Measurements from ENCODE around the gene PYGO2. TPM values are rescaled to one million over a fixed set of nuclear protein-coding genes. Genes with fewer than 3 reads are reported as not detected.

The PYGO2 gene
- total and polyA plus RNA-seq, 2 experiments from 2014 or later: 45.3 to 45.6 TPM

DNA sequence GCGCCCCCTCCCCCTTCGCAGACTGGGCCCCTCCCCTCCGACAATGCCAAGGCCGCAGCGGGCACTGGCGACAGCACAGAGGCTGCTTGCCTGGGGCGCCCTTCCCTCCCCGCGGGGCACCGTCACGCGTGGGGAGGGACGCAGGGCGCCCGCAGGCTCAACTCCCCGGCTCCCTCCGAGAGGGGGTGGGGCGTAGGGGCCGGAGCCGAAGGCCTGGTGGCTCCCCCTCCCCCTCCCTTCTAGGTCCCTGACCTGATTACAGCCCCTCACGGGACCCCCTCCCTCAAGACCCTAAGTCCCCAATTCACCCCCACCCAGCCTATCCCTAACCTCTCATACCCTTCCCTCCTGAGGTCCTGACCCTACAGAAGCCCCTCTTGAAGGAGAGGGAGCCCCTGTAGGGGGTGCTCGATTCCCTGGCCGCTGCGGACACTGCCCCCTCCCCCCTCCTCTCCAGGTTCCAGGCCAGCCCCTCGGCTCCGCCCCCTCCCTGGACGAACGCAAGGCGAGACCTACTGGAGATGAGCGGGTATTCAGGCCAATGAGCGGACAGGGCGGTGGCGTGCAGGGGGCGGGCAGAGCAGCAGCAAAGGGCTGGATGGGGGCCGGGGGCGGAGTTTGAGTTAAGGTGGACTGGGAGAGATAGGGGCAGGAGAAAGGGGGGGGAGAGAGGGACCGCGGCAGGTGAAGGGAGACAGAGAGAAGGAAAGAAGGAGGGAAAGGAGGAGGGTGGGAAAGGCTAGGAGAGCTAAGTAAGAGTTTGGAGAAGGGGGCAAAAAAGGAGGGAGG is 40.3 kb upstream of the PYGO2 start:
- peak overlapping the region; percentile 75 for H3K4me3 ChIP-seq
- H3K36me3 ChIP-seq: no peaks in the 10 kb centered on the region
- peaks cover 10% of the 10 kb centered on the region for H3K4me1 ChIP-seq (ENCODE audit: low read depth)
- H3K27me3 ChIP-seq: no peaks in the 10 kb centered on the region
- peak overlapping the region; percentile 85 for H3K27ac ChIP-seq
- no peaks in the 10 kb centered on the region for H3K9me3 ChIP-seq (ENCODE audit: low read depth)
- DNase-seq (ENCODE audit: low read depth in 1 of 2, low spot score in 1 of 2): peak; percentile 99 to 100
- TF ChIP-seq, protein P1, sequence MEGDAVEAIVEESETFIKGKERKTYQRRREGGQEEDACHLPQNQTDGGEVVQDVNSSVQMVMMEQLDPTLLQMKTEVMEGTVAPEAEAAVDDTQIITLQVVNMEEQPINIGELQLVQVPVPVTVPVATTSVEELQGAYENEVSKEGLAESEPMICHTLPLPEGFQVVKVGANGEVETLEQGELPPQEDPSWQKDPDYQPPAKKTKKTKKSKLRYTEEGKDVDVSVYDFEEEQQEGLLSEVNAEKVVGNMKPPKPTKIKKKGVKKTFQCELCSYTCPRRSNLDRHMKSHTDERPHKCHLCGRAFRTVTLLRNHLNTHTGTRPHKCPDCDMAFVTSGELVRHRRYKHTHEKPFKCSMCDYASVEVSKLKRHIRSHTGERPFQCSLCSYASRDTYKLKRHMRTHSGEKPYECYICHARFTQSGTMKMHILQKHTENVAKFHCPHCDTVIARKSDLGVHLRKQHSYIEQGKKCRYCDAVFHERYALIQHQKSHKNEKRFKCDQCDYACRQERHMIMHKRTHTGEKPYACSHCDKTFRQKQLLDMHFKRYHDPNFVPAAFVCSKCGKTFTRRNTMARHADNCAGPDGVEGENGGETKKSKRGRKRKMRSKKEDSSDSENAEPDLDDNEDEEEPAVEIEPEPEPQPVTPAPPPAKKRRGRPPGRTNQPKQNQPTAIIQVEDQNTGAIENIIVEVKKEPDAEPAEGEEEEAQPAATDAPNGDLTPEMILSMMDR (IDR thresholded peaks at IDR 0.05; ENCODE audit: low read depth, low read length): peak; percentile 64

DNA sequence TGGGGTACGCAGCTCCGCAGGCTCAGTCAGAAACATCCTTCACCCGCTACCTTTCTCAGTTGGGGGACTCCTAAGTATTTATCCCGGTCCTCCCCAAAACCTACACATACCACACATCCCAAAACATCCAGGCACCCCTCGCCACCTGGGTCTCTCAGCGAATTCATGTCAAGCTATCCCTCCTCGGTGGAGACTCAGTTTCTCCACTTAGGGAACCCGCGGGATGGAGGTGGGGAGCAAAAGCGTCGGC is 39.8 kb upstream of the PYGO2 start:
- H3K9me3 ChIP-seq (ENCODE audit: low read depth): no peaks in the 10 kb centered on the region
- peak overlapping the region; percentile 85 for H3K27ac ChIP-seq
- H3K36me3 ChIP-seq: no peaks in the 10 kb centered on the region
- TF ChIP-seq, protein P1 (IDR thresholded peaks at IDR 0.05; ENCODE audit: low read depth, low read length): no peak
- H3K4me3 ChIP-seq: peak overlapping the region; percentile 75
- no peaks in the 10 kb centered on the region for H3K27me3 ChIP-seq
- no peak for DNase-seq (ENCODE audit: low read depth in 1 of 2, low spot score in 1 of 2)
- H3K4me1 ChIP-seq (ENCODE audit: low read depth): peaks cover 10% of the 10 kb centered on the region

DNA sequence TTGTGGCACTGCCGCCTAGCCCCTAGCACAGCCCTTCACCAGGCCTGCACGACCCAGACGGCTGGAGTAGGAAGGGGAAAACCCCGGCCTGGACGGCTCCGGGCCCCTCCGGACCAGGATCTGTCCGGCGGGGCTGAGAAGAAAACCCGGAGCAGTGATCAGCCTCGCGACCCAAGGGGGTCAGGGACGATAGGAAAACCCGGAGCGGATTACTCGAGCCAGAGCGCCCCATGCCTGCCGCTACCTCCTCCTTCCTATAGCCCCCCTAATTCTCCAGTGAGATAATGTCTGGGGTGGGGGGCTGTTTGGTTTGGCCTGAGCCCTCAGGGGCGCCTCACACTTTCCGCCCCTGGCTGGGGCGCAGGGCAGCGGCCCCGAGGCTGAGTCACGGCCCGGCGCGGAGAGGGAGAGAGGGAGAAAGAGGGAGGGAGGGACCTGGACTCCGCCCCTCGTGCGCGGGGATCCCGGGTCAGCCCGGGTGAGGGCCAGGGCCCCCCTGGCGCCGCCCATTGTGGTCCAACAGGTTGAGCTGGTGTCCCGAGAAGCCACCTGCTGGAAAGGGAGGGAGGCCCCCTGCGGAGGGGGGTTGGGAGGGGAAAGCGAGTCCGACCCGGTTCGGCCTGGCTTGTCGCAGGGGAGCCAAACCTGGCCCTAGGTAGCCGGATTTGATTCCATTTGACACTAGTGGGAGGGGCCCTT is 39.3 kb upstream of the PYGO2 start:
- Histone ChIP-seq H3K27me3 (no peaks in the 10 kb centered on the region), H3K9me3 (ENCODE audit: low read depth) (no peaks in the 10 kb centered on the region), H3K4me3 (peak overlapping the region; percentile 75), H3K36me3 (no peaks in the 10 kb centered on the region), H3K4me1 (ENCODE audit: low read depth) (peaks cover 10% of the 10 kb centered on the region), H3K27ac (peak overlapping the region; percentile 85)
- TF ChIP-seq, protein P1 (IDR thresholded peaks at IDR 0.05; ENCODE audit: low read depth, low read length): no peak
- peak; percentile 87 to 94 for DNase-seq (ENCODE audit: low read depth in 1 of 2, low spot score in 1 of 2)

DNA sequence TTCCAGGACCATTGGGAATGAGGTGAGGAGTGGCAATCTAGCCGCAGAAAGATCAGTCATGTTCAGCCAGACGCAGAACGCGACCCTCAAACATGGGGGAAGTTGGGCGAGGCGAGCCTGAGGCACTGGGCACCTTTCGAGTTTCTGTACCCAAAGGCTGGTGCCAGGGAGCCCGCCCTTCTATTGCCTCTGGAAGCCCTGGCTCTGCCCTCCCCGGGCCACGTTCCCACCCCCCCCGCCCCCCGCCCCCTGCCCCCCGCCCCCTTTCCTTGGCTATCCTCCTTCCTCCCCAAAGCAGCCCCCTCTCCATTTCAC is 38.8 kb upstream of the PYGO2 start:
- TF ChIP-seq, protein P1 (IDR thresholded peaks at IDR 0.05; ENCODE audit: low read depth, low read length): no peak
- no peak for DNase-seq (ENCODE audit: low read depth in 1 of 2, low spot score in 1 of 2)
- Histone ChIP-seq H3K36me3 (no peaks in the 10 kb centered on the region), H3K27me3 (no peaks in the 10 kb centered on the region), H3K27ac (peak overlapping the region; percentile 85), H3K9me3 (ENCODE audit: low read depth) (no peaks in the 10 kb centered on the region), H3K4me1 (ENCODE audit: low read depth) (peaks cover 10% of the 10 kb centered on the region), H3K4me3 (peak overlapping the region; percentile 75)

DNA sequence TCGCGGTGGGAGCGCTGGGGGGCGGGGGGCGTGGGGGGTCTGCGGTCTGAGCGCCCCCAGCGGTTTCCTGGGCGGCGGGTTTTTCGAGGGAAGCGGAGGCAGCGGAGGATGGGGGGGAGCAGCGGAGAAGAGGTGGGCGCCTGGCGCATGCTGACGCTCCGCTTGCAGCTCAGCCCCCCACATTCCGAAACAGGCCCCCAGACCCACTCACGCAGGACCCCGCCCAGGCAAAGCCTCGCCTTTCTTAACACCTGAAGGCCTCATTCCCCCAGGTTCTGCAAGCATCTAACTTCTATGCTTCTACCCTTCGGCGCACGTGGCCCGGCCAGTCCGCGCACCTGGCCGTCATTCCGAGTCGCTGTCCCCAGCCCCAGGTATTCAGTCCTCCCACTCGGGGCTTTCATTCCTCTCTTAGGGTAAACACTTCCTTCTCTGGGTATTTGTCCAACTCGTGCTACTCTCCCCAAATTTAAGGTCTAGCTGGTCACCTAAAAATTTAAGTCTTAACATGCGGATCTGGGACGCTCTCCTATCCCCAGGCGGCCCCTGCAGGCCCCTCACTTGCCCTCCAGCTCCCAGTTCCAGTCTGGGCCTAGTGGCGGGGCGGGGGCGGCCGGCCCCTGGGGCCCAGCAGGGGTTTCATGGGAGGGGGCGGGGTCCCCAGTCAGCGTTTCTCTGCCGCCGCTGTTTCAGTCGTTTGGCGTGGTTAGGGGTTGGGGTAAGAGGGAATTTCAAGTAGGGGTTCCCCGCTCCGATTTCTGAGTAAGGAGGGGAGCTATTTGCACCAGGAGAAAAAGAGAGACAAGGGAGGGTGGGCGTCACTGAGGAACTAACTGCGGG is 38.2 kb upstream of the PYGO2 start:
- TF ChIP-seq, protein P1 (IDR thresholded peaks at IDR 0.05; ENCODE audit: low read depth, low read length): no peak
- H3K9me3 ChIP-seq (ENCODE audit: low read depth): no peaks in the 10 kb centered on the region
- peak in 1 of 2 donors; percentile 70 for DNase-seq (ENCODE audit: low read depth in 1 of 2, low spot score in 1 of 2)
- peak overlapping the region; percentile 75 for H3K4me3 ChIP-seq
- H3K4me1 ChIP-seq (ENCODE audit: low read depth): peaks cover 10% of the 10 kb centered on the region
- peak overlapping the region; percentile 85 for H3K27ac ChIP-seq
- H3K36me3 ChIP-seq: no peaks in the 10 kb centered on the region
- no peaks in the 10 kb centered on the region for H3K27me3 ChIP-seq

All from cardiac muscle cell (in vitro differentiated cells and primary cell).